Caco-2 (cell line): ENCODE results near the gene CACNA1B. TPM values are rescaled to one million over a fixed set of nuclear protein-coding genes. Genes with fewer than 3 reads are reported as not detected.

Source experiments
- BruUV-seq: library from RNA; stranded (reverse); fragments of 400-500 nt; replicated peaks from 2 replicates; lab custom pipeline; 2021; lab: Mats Ljungman, UMichigan
- CTCF ChIA-PET: fragments of 300-600 bp; sonication (Branson Sonifier 250); formaldehyde crosslinking; loops from one replicate; lab custom pipeline; 2022; ENCODE audit warnings: antibody characterized with exemption; lab: Charles Lee
- POLR2A ChIA-PET: fragments of 300-600 bp; sonication (Branson Sonifier 250); formaldehyde crosslinking; loops from one replicate; lab custom pipeline; 2022; ENCODE audit warnings: antibody characterized with exemption; lab: Charles Lee
- DNase-seq, 2 experiments: peaks; one replicate each; pipeline versions ENCODE4 v3.0.0 to v3.0.0-alpha.2; 2020 to 2022
- H3K27me3 ChIP-seq: replicated peaks from 2 replicates; pipeline ENCODE4 v1.6.0; 2011; ENCODE audit warnings: low read length; ENCODE audit not compliant: control insufficient read depth, insufficient read depth
- H3K36me3 ChIP-seq: 2 replicates; pipeline ENCODE4 v1.5.1; 2011; ENCODE audit warnings: low read length; ENCODE audit not compliant: control insufficient read depth, insufficient read depth
- H3K4me1 ChIP-seq: fragments of 250-450 bp; sonication (Bioruptor Pico); 2 replicates; pipeline ENCODE4 v1.5.1; 2020; ENCODE audit warnings: mild to moderate bottlenecking
- H3K4me3 ChIP-seq: 2 replicates; pipeline ENCODE4 v1.5.1; 2011; ENCODE audit warnings: low read depth, mild to moderate bottlenecking, control low read depth, low read length
- H3K9me3 ChIP-seq: fragments of 250-450 bp; sonication (Bioruptor Pico); 2 replicates; pipeline ENCODE4 v1.5.1; 2020; ENCODE audit warnings: mild to moderate bottlenecking, moderate library complexity
- H3K27ac Mint-ChIP-seq: one replicate; pipeline ENCODE4 v1.8.0; 2022; ENCODE audit warnings: mixed read lengths; ENCODE audit not compliant: unreplicated experiment
- H3K27me3 Mint-ChIP-seq: one replicate; pipeline ENCODE4 v1.8.0; 2022; ENCODE audit warnings: mixed read lengths; ENCODE audit not compliant: insufficient read depth, unreplicated experiment
- H3K36me3 Mint-ChIP-seq: one replicate; pipeline ENCODE4 v1.8.0; 2022; ENCODE audit warnings: mild to moderate bottlenecking, mixed read lengths; ENCODE audit not compliant: insufficient read depth, unreplicated experiment
- H3K4me1 Mint-ChIP-seq: one replicate; pipeline ENCODE4 v1.8.0; 2022; ENCODE audit warnings: low read depth, mixed read lengths; ENCODE audit not compliant: unreplicated experiment
- H3K4me3 Mint-ChIP-seq: one replicate; pipeline ENCODE4 v1.8.0; 2022; ENCODE audit warnings: mild to moderate bottlenecking, moderate library complexity, mixed read lengths; ENCODE audit not compliant: unreplicated experiment
- H3K9me3 Mint-ChIP-seq: one replicate; pipeline ENCODE4 v1.8.0; 2022; ENCODE audit warnings: mixed read lengths; ENCODE audit not compliant: unreplicated experiment
- intact Hi-C: fragments of 100-400 bp; cut with micrococcal nuclease; formaldehyde crosslinking; loops from one replicate; pipeline ENCODE4 v1.10.0; 2022; ENCODE audit not compliant: unreplicated experiment
- total RNA-seq: library from RNA; stranded (reverse); gene quantifications from 2 replicates; pipeline ENCODE4 v1.2.3, GENCODE V29; 2022
- TF ChIP-seq, protein P1 (sequence below), 2 experiments: fragments of 200-600 bp in 1 of 2; IDR thresholded peaks; 1 replicate in 1 of 2; 2 replicates in 1 of 2; pipeline versions ENCODE4 v1.5.1 to v1.8.0; 2011 to 2022; ENCODE audit warnings: antibody characterized with exemption in 1 of 2, control low read depth in 1 of 2, inconsistent platforms in 1 of 2, low read depth in 1 of 2, low read length in 1 of 2, mild to moderate bottlenecking in 1 of 2, moderate library complexity in 1 of 2; ENCODE audit not compliant: insufficient read depth in 1 of 2, severe bottlenecking in 1 of 2, unreplicated experiment in 1 of 2

CACNA1B gene
- total RNA-seq, 1 experiment from 2014 or later = 0.11 TPM

DNA sequence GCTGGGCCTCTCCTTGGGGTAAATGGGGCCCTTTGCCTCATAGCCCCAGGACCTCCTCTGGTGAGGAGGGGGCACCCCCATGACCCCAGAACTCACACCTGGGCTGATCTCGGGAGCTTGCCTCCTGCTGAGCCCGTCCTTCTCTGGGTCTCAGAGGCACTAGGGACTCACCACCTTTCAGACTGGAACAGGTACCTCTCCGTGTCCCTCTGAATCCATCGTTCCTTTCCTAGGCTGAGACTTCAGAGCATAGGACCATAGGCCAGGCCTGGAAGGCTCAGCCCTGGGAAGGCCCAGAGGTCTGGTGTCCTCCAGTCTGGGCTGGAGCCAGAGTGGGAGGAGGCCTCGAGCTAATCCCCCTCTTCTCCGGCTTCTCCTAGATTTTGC lies 97.9 kb downstream of the CACNA1B start:
- ChIA-PET CTCF (no interaction called here), POLR2A (no interaction called here)
- no TSS peak for BruUV-seq
- Mint-ChIP-seq H3K36me3 (no peaks in the 10 kb centered on the region), H3K27ac (no peak overlapping the region), H3K4me3 (no peak overlapping the region), H3K27me3 (peaks cover under 1% of the 10 kb centered on the region), H3K4me1 (no peaks in the 10 kb centered on the region), H3K9me3 (no peaks in the 10 kb centered on the region)
- H3K4me3 ChIP-seq = no peak overlapping the region
- TF ChIP-seq, protein P1, sequence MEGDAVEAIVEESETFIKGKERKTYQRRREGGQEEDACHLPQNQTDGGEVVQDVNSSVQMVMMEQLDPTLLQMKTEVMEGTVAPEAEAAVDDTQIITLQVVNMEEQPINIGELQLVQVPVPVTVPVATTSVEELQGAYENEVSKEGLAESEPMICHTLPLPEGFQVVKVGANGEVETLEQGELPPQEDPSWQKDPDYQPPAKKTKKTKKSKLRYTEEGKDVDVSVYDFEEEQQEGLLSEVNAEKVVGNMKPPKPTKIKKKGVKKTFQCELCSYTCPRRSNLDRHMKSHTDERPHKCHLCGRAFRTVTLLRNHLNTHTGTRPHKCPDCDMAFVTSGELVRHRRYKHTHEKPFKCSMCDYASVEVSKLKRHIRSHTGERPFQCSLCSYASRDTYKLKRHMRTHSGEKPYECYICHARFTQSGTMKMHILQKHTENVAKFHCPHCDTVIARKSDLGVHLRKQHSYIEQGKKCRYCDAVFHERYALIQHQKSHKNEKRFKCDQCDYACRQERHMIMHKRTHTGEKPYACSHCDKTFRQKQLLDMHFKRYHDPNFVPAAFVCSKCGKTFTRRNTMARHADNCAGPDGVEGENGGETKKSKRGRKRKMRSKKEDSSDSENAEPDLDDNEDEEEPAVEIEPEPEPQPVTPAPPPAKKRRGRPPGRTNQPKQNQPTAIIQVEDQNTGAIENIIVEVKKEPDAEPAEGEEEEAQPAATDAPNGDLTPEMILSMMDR (IDR thresholded peaks at IDR 0.05; ENCODE audit: insufficient read depth in 1 of 2, low read depth in 1 of 2, low read length in 1 of 2, severe bottlenecking in 1 of 2, unreplicated experiment in 1 of 2) = no peak
- no peaks in the 10 kb centered on the region for H3K36me3 ChIP-seq
- no peaks in the 10 kb centered on the region for H3K4me1 ChIP-seq
- no peaks in the 10 kb centered on the region; the same call in 1 of the 2 replicates for H3K27me3 ChIP-seq
- no peak for DNase-seq
- intact Hi-C loops = no loop called here
- H3K9me3 ChIP-seq = no peaks in the 10 kb centered on the region

DNA sequence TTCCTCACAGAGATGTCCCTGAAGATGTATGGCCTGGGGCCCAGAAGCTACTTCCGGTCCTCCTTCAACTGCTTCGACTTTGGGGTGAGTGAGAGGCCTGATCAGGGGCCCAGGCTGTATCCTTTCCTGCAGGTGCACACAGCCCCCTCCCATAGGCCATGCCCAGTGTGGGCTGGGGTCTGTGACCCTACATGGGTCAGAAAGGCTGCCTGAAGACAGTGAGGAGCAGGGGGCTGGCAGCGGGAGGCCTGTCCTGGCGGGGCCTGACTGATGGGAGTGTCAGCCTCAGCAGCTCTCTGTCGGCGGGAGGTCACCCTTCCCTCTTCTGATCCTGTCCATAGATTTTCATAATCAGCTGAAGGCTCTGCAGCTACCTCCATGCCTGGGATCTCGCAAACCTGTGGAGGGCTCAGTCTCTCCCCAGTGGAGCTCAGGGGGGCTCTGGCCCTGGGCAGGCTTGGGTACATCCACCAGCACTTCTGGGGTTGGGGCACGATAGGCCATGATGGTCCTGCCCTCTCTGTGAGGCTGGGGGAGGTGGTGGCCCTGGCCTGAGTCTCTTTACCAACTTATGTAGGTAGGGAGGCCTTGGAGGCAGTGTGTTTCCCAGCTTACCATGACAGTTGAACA lies 98.5 kb downstream of the CACNA1B start:
- Mint-ChIP-seq H3K4me1 (no peaks in the 10 kb centered on the region), H3K27ac (no peak overlapping the region), H3K9me3 (no peaks in the 10 kb centered on the region), H3K27me3 (no peaks in the 10 kb centered on the region), H3K36me3 (no peaks in the 10 kb centered on the region), H3K4me3 (no peak overlapping the region)
- CTCF ChIA-PET = no interaction called here
- Histone ChIP-seq H3K36me3 (no peaks in the 10 kb centered on the region), H3K4me3 (no peak overlapping the region), H3K9me3 (no peaks in the 10 kb centered on the region), H3K27me3 (no peaks in the 10 kb centered on the region; the same call in 1 of the 2 replicates), H3K4me1 (no peaks in the 10 kb centered on the region)
- intact Hi-C loops = no loop called here
- BruUV-seq = no TSS peak
- DNase-seq = no peak
- POLR2A ChIA-PET = no interaction called here
- TF ChIP-seq, protein P1 (IDR thresholded peaks at IDR 0.05; ENCODE audit: insufficient read depth in 1 of 2, low read depth in 1 of 2, low read length in 1 of 2, severe bottlenecking in 1 of 2, unreplicated experiment in 1 of 2) = no peak

DNA sequence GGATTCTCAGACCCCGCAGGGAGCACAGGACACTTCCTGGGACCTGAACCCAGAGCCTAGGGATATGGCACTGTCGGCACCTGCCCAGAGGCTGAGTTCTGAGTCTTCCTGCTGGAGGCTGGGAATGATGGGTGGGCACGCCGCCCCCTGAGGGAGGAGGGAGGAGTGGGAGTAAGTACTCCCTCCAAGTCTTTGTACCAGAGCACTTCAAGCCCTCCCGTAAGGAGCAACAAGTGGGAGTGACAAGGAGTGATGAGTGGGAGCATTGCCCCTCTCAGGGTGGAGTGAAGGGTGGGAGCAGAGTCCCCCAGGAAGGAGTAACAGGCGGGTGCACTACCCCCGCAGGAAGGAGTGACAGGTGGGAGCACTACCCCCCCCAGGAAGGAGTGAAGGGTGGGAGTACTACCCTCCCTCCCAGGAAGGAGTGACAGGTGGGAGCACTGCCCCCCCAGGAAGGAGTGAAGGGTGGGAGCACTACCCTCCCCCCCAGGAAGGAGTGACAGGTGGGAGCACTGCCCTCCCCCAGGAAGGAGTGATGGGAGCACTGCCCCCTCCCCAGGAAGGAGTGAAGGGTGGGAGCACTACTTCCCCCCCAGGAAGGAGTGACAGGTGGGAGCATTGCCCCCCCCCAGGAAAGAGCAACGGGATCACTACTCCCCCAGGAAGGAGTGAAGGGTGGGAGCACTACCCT lies 100.1 kb downstream of the CACNA1B start:
- intact Hi-C loops = no loop called here
- Mint-ChIP-seq H3K9me3 (no peaks in the 10 kb centered on the region), H3K27me3 (peaks cover 4% of the 10 kb centered on the region), H3K4me3 (no peak overlapping the region), H3K36me3 (no peaks in the 10 kb centered on the region), H3K4me1 (peaks cover 11% of the 10 kb centered on the region), H3K27ac (peak overlapping the region; percentile 10)
- Histone ChIP-seq H3K36me3 (no peaks in the 10 kb centered on the region), H3K4me3 (no peak overlapping the region), H3K4me1 (0 out of 2 replicates have a peak, but pooled peaks cover 4% of the 10 kb centered on the region), H3K27me3 (no peaks in the 10 kb centered on the region; the same call in 1 of the 2 replicates), H3K9me3 (no peaks in the 10 kb centered on the region)
- POLR2A ChIA-PET = no interaction called here
- no TSS peak for BruUV-seq
- CTCF ChIA-PET = no interaction called here
- TF ChIP-seq, protein P1 (IDR thresholded peaks at IDR 0.05; ENCODE audit: insufficient read depth in 1 of 2, low read depth in 1 of 2, low read length in 1 of 2, severe bottlenecking in 1 of 2, unreplicated experiment in 1 of 2) = no peak
- DNase-seq = no peak
